ENCODE measurements around the gene COPS8.

The COPS8 gene

GRCh38 chr2:237129625-237130263 is 44.1 kb downstream of the COPS8 start:
- no peak overlapping the region for H3K9ac ChIP-seq (ENCODE audit: insufficient read length)
- H3K36me3 ChIP-seq (ENCODE audit: insufficient read depth, low read length) = no peaks in the 10 kb centered on the region
- H3K4me3 ChIP-seq = no peak overlapping the region
- TF ChIP-seq POLR2AphosphoS5 (IDR thresholded peaks at IDR 0.05; ENCODE audit: borderline replicate concordance, low read depth, low read length) = no peak
- TF ChIP-seq FOXP2 (optimal IDR thresholded peaks at IDR 0.05; ENCODE audit: control extremely low read depth, extremely low read length, insufficient read depth) = no peak
- no peak for TF ChIP-seq EZH2 (IDR thresholded peaks at IDR 0.05)
- H3K27ac ChIP-seq = no peak overlapping the region
- no peak for DNase-seq (ENCODE audit: low read depth, low spot score)
- no peaks in the 10 kb centered on the region for H3K9me3 ChIP-seq (ENCODE audit: low read depth, low read length)

DNA sequence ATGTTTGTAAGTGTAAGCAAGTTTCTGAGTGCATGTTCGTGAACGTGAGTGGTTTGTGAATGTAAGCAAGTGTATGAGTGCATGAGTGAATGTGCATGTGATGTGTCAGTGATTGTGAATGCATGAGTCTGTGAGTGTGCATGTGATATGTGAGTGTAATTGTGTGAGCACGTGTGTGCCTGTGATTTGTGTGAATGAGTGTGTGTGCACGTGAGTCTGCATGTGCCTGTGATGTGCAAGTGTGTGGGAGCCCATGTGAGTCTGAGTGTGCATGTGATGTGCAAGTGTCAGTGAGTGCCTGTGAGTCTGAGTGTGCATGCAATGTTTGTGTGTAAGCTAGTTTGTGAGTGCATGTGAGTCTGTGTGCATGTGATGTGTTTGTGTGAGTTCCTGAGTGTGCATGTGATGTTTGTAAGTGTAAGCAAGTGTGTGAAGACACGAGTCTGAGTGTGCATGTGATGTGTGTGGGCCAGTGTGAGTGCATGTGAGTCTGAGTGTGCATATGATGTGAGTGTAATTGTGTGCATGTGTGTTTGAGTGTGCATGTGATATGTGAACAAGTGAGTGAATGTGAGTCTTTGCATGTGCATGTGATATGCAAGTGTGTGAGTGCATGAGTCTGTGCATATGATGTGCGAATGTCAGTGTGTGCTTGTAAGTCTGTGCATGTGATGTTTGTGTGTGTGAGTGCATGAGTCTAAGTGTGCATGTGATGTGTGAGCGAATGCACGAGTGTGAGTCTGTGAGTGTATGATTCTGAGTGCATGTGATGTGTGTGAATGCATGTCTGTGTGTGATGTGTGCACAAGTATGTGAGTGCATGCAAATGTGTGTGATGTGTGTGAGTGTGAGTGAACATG is 45.1 kb downstream of the COPS8 start:
- no peak for TF ChIP-seq EZH2 (IDR thresholded peaks at IDR 0.05)
- TF ChIP-seq POLR2AphosphoS5 (IDR thresholded peaks at IDR 0.05; ENCODE audit: borderline replicate concordance, low read depth, low read length) = no peak
- no peak for TF ChIP-seq FOXP2 (optimal IDR thresholded peaks at IDR 0.05; ENCODE audit: control extremely low read depth, extremely low read length, insufficient read depth)
- H3K27ac ChIP-seq = no peak overlapping the region
- no peaks in the 10 kb centered on the region for H3K9me3 ChIP-seq (ENCODE audit: low read depth, low read length)
- no peak overlapping the region for H3K4me3 ChIP-seq
- no peak for DNase-seq (ENCODE audit: low read depth, low spot score)
- H3K36me3 ChIP-seq (ENCODE audit: insufficient read depth, low read length) = no peaks in the 10 kb centered on the region
- H3K9ac ChIP-seq (ENCODE audit: insufficient read length) = no peak overlapping the region

GRCh38 chr2:237131749-237132533 is 46.3 kb downstream of the COPS8 start:
- H3K36me3 ChIP-seq (ENCODE audit: insufficient read depth, low read length) = no peaks in the 10 kb centered on the region
- H3K9me3 ChIP-seq (ENCODE audit: low read depth, low read length) = no peaks in the 10 kb centered on the region
- DNase-seq (ENCODE audit: low read depth, low spot score) = no peak
- H3K9ac ChIP-seq (ENCODE audit: insufficient read length) = no peak overlapping the region
- no peak for TF ChIP-seq POLR2AphosphoS5 (IDR thresholded peaks at IDR 0.05; ENCODE audit: borderline replicate concordance, low read depth, low read length)
- TF ChIP-seq FOXP2 (optimal IDR thresholded peaks at IDR 0.05; ENCODE audit: control extremely low read depth, extremely low read length, insufficient read depth) = no peak
- TF ChIP-seq EZH2 (IDR thresholded peaks at IDR 0.05) = no peak
- no peak overlapping the region for H3K4me3 ChIP-seq
- H3K27ac ChIP-seq = no peak overlapping the region

GRCh38 chr2:237132799-237133198 is 47.1 kb downstream of the COPS8 start:
- Histone ChIP-seq H3K9ac (ENCODE audit: insufficient read length) (no peak overlapping the region), H3K9me3 (ENCODE audit: low read depth, low read length) (no peaks in the 10 kb centered on the region), H3K36me3 (ENCODE audit: insufficient read depth, low read length) (no peaks in the 10 kb centered on the region), H3K27ac (no peak overlapping the region), H3K4me3 (no peak overlapping the region)
- TF ChIP-seq EZH2 (IDR thresholded peaks at IDR 0.05) (no peak), POLR2AphosphoS5 (IDR thresholded peaks at IDR 0.05; ENCODE audit: borderline replicate concordance, low read depth, low read length) (no peak), FOXP2 (optimal IDR thresholded peaks at IDR 0.05; ENCODE audit: control extremely low read depth, extremely low read length, insufficient read depth) (no peak)
- DNase-seq (ENCODE audit: low read depth, low spot score) = no peak

DNA sequence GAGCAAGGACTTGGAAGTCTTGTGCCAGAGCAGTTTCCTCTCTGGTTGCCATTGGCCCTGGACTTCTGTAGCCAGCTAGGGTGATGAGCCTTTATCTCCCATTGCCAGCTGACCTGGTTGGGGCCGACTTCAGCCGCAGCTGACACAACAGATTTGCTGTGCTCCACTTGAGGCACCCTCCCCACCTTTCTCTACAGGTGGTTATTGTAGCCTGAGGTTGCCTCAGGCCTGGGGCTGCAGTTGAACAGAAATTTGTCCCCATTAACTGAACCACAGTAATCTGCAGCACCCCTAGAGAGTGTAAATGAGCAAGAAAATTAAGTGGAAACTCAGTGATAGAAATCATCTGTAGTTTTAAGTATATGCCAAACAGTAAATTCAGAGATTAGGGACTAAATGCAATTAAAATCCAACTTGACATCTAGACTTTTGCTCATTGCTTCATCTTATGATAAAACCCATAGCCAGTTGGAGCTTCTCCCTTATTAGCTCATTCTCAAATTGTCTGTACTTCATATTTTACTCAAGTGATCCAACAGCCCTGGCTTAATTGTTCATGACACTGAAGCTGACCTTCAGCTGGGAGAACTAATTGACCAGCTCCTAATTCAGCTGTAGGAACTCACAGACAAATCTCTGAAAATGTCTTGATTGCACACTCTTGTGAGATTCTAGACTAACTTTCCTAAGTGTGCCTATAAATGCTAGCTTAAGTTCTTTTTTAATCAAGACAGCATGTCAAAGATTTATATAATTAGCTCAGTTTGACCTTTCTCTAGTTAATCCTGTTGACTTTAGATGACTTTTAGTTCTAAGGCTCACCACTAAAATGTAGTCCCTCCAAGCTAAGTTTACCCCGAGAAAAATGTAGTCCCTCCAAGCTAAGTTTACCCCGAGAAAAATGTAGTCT is 48.9 kb downstream of the COPS8 start:
- H3K27ac ChIP-seq = no peak overlapping the region

GRCh38 chr2:237136824-237137223 is 51.1 kb downstream of the COPS8 start:
- H3K4me3 ChIP-seq = no peak overlapping the region
- DNase-seq (ENCODE audit: low read depth, low spot score) = no peak

More for the DNA sequence above, 48.9 kb downstream of the COPS8 start:
- no peak overlapping the region for H3K9ac ChIP-seq (ENCODE audit: insufficient read length)
- no peak overlapping the region for H3K4me3 ChIP-seq
- no peak for DNase-seq (ENCODE audit: low read depth, low spot score)
- H3K36me3 ChIP-seq (ENCODE audit: insufficient read depth, low read length) = no peaks in the 10 kb centered on the region
- TF ChIP-seq POLR2AphosphoS5 (IDR thresholded peaks at IDR 0.05; ENCODE audit: borderline replicate concordance, low read depth, low read length) (no peak), FOXP2 (optimal IDR thresholded peaks at IDR 0.05; ENCODE audit: control extremely low read depth, extremely low read length, insufficient read depth) (no peak), EZH2 (IDR thresholded peaks at IDR 0.05) (no peak)
- H3K9me3 ChIP-seq (ENCODE audit: low read depth, low read length) = no peaks in the 10 kb centered on the region

GRCh38 chr2:237137626-237138323 is 52.1 kb downstream of the COPS8 start:
- no peak for DNase-seq (ENCODE audit: low read depth, low spot score)
- H3K4me3 ChIP-seq = no peak overlapping the region
- no peak overlapping the region for H3K9ac ChIP-seq (ENCODE audit: insufficient read length)
- no peak overlapping the region for H3K27ac ChIP-seq
- TF ChIP-seq EZH2 (IDR thresholded peaks at IDR 0.05) = no peak
- TF ChIP-seq FOXP2 (optimal IDR thresholded peaks at IDR 0.05; ENCODE audit: control extremely low read depth, extremely low read length, insufficient read depth) = no peak
- no peak for TF ChIP-seq POLR2AphosphoS5 (IDR thresholded peaks at IDR 0.05; ENCODE audit: borderline replicate concordance, low read depth, low read length)
- H3K9me3 ChIP-seq (ENCODE audit: low read depth, low read length) = no peaks in the 10 kb centered on the region
- H3K36me3 ChIP-seq (ENCODE audit: insufficient read depth, low read length) = no peaks in the 10 kb centered on the region

More at GRCh38 chr2:237136824-237137223, 51.1 kb downstream of the COPS8 start:
- Histone ChIP-seq H3K9ac (ENCODE audit: insufficient read length) (no peak overlapping the region), H3K9me3 (ENCODE audit: low read depth, low read length) (no peaks in the 10 kb centered on the region), H3K36me3 (ENCODE audit: insufficient read depth, low read length) (no peaks in the 10 kb centered on the region), H3K27ac (no peak overlapping the region)
- TF ChIP-seq FOXP2 (optimal IDR thresholded peaks at IDR 0.05; ENCODE audit: control extremely low read depth, extremely low read length, insufficient read depth) = no peak
- no peak for TF ChIP-seq POLR2AphosphoS5 (IDR thresholded peaks at IDR 0.05; ENCODE audit: borderline replicate concordance, low read depth, low read length)
- no peak for TF ChIP-seq EZH2 (IDR thresholded peaks at IDR 0.05)
